Stimulated activated CD4-positive, alpha-beta T cell treated with anti-CD3 and anti-CD28 coated beads, Interleukin-15, amount 100 ng/mL, for 48 hours (primary cell): Measurements from ENCODE around the gene STOX2.

Experiments
- DNase-seq, 2 donors: peaks; one replicate each; pipeline ENCODE4 v3.0.0-alpha.2; 2020; ENCODE audit warnings: low read depth in 2 of 2

STOX2 gene

GRCh38 chr4:183986291-183986970 is 81.3 kb downstream of the STOX2 start:
- no peak for DNase-seq

GRCh38 chr4:183986971-183987946 is 82.2 kb downstream of the STOX2 start:
- DNase-seq = no peak

- no peak for DNase-seq
These were observed 82.9 kb downstream of the STOX2 start for GRCh38 chr4:183987987-183988392.

- DNase-seq = no peak
These were observed 83.8 kb downstream of the STOX2 start for GRCh38 chr4:183988874-183989273.

- DNase-seq = no peak
These were observed 84.4 kb downstream of the STOX2 start for GRCh38 chr4:183989461-183989860.

- no peak for DNase-seq
These were observed 84.8 kb downstream of the STOX2 start for GRCh38 chr4:183989931-183990330.

GRCh38 chr4:183993676-183994075 is 88.6 kb downstream of the STOX2 start:
- no peak for DNase-seq

- DNase-seq = no peak
These were observed 90.5 kb downstream of the STOX2 start for GRCh38 chr4:183995570-183995969.

GRCh38 chr4:183996868-183997267 is 91.8 kb downstream of the STOX2 start:
- no peak for DNase-seq

GRCh38 chr4:183999435-183999834 is 94.3 kb downstream of the STOX2 start:
- DNase-seq = no peak

GRCh38 chr4:184000457-184001396 is 95.6 kb downstream of the STOX2 start:
- no peak for DNase-seq

GRCh38 chr4:184003433-184003832 is 98.3 kb downstream of the STOX2 start:
- DNase-seq = no peak

GRCh38 chr4:184007891-184008290 is 102.8 kb downstream of the STOX2 start:
- DNase-seq = no peak

GRCh38 chr4:184010696-184011095 is 105.6 kb downstream of the STOX2 start:
- no peak for DNase-seq

- no peak for DNase-seq
These were observed 106.8 kb downstream of the STOX2 start for GRCh38 chr4:184011826-184012380.

- no peak for DNase-seq
These were observed 107.8 kb downstream of the STOX2 start for GRCh38 chr4:184012937-184013336.

- no peak for DNase-seq
These were observed 109.2 kb downstream of the STOX2 start for GRCh38 chr4:184014301-184014700.

GRCh38 chr4:184016759-184017668 is 111.9 kb downstream of the STOX2 start:
- DNase-seq = no peak

- no peak for DNase-seq
These were observed 114.0 kb downstream of the STOX2 start for GRCh38 chr4:184019076-184019475.
